Psoas muscle (tissue), 8 donors: ENCODE measurements around the gene SIPA1L3. TPM values are rescaled to one million over a fixed set of nuclear protein-coding genes. Genes with fewer than 3 reads are reported as not detected.
A peak's percentile ranks its signal among the peaks of the same experiment; 100 is the strongest.

ENCODE experiments used
- ATAC-seq, 4 donors: fragments of 200-7000 bp; cut with Tn5 transposase; one replicate each; pipeline ENCODE4 v1.9.1; 2020; ENCODE audit warnings: moderate library complexity in 3 of 4, mild to moderate bottlenecking in 2 of 4
- DNase-seq, 2 donors: peaks; one replicate each; pipeline ENCODE4 v3.0.0-alpha.2; 2020
- H3K27ac ChIP-seq: fragments of 200-600 bp; one replicate; pipeline ENCODE4 v1.8.0; 2022
- H3K27me3 ChIP-seq, 3 donors: fragments of 200-600 bp in 1 of 3; one replicate each; pipeline versions ENCODE4 v1.6.1 to v1.8.0; 2013 to 2022; ENCODE audit warnings: low read length in 2 of 3, mild to moderate bottlenecking in 2 of 3, moderate library complexity in 1 of 3; ENCODE audit not compliant: insufficient read depth in 3 of 3
- H3K36me3 ChIP-seq, 2 donors: fragments of 200-600 bp in 1 of 2; one replicate each; pipeline versions ENCODE4 v1.6.1 to v1.8.0; 2013 to 2022; ENCODE audit warnings: low read depth in 1 of 2, mild to moderate bottlenecking in 1 of 2, moderate library complexity in 1 of 2; ENCODE audit not compliant: insufficient read depth in 1 of 2
- H3K4me1 ChIP-seq: fragments of 200-600 bp; one replicate; pipeline ENCODE4 v1.8.0; 2022
- H3K4me3 ChIP-seq: fragments of 200-600 bp; one replicate; pipeline ENCODE4 v1.8.0; 2022; ENCODE audit warnings: mild to moderate bottlenecking
- H3K9me3 ChIP-seq: fragments of 200-600 bp; one replicate; pipeline ENCODE4 v1.8.0; 2022
- CTCF ChIP-seq: fragments of 200-600 bp; IDR thresholded peaks from one replicate; pipeline ENCODE4 v1.8.0; 2022; ENCODE audit warnings: antibody characterized with exemption
- WGBS, 3 donors: extraction: QIAGEN DNeasy Blood & Tissue Kit; methylation state at CpG; one replicate each; pipeline versions ENCODE4 v1.1.6 to v1.1.7; 2013; 5-methylcytosine and 5-hydroxymethylcytosine counted together
- intact Hi-C, 2 donors: fragments of 100-400 bp; cut with DNase I; formaldehyde crosslinking; loops; one replicate each; pipeline versions ENCODE4 v1.11.0 to v1.14.2; 2022
- polyA plus RNA-seq, 3 donors: library from polyadenylated mRNA; stranded (reverse); fragments of 200-250 nt; gene quantifications; one replicate each; pipeline ENCODE4 v1.2.3, GENCODE V29; 2013
- total RNA-seq, 4 donors: library from RNA; stranded (reverse); fragmentation: NEBNext Ultra II Directional in 2 of 4; extraction: Animal tissue kit (Norgen Biotek cat#: 25700) in 2 of 4; gene quantifications; one replicate each; pipeline versions ENCODE4 v1.2.1 to v1.2.4, GENCODE V29; 2021 to 2023
- donor health status: healthy with polysubstance abuse.
- donor health status: DM: no; HTN: no; CAD: no; lungs with moderate emphysema.
- donor health status: Bipolar disorder and iron deficiency.
- donor health status: healthy.
- donor health status: DM: yes; HTN: yes; CAD: no.
- donor health status: DM: no; HTN: no; CAD: no.
- donor health status: DM: no; HTN: no; CAD: no.
- donor health status: DM: yes; HTN: yes; CAD: no.

The SIPA1L3 gene
- total and polyA plus RNA-seq, 7 donors = 2.9 to 28.2 (median 8.3) TPM

GRCh38 chr19:38207543-38207942 is 300.5 kb downstream of the SIPA1L3 start:
- H3K4me1 ChIP-seq = no peaks in the 10 kb centered on the region
- intact Hi-C loops = no loop called here
- no peak for ATAC-seq
- no peak for DNase-seq
- no peak overlapping the region for H3K4me3 ChIP-seq
- no peaks in the 10 kb centered on the region for H3K9me3 ChIP-seq
- TF ChIP-seq CTCF = no peak
- H3K27me3 ChIP-seq = peaks cover 0 to 44% (median 18%) of the 10 kb centered on the region in 3 donors
- H3K36me3 ChIP-seq = peaks cover 6 to 37% of the 10 kb centered on the region in 2 donors
- H3K27ac ChIP-seq = no peak overlapping the region
- WGBS, 3 donors = 68 to 82% (median 71%) methylated on average over 9 to 12 of the region's 12 CpGs

GRCh38 chr19:38208571-38208970 is 301.6 kb downstream of the SIPA1L3 start:
- no peak overlapping the region for H3K4me3 ChIP-seq
- no peaks in the 10 kb centered on the region for H3K4me1 ChIP-seq
- WGBS, 3 donors = 87 to 96% (median 89%) methylated on average over 3 of the region's 3 CpGs
- TF ChIP-seq CTCF = no peak
- intact Hi-C loops = no loop called here
- no peaks in the 10 kb centered on the region for H3K9me3 ChIP-seq
- peaks cover 0 to 53% (median 18%) of the 10 kb centered on the region in 3 donors for H3K27me3 ChIP-seq
- no peak overlapping the region for H3K27ac ChIP-seq
- no peak for ATAC-seq
- DNase-seq = no peak
- peaks cover 4 to 27% of the 10 kb centered on the region in 2 donors for H3K36me3 ChIP-seq

- H3K27me3 ChIP-seq = peaks cover 0 to 59% (median 18%) of the 10 kb centered on the region in 3 donors
- H3K4me1 ChIP-seq = no peaks in the 10 kb centered on the region
- WGBS, 3 donors = 12 to 22% (median 22%) methylated on average over 5 of the region's 5 CpGs
- no peaks in the 10 kb centered on the region for H3K9me3 ChIP-seq
- DNase-seq (no peak), ATAC-seq (no peak)
- H3K36me3 ChIP-seq = peaks cover 4 to 21% of the 10 kb centered on the region in 2 donors
- no peak overlapping the region for H3K4me3 ChIP-seq
- intact Hi-C loops = no loop called here
- H3K27ac ChIP-seq = peak overlapping the region; percentile 4
- no peak for TF ChIP-seq CTCF
Measured at GRCh38 chr19:38209152-38209551, 302.1 kb downstream of the SIPA1L3 start.

GRCh38 chr19:38209671-38210457 is 302.9 kb downstream of the SIPA1L3 start:
- intact Hi-C loops = no loop called here
- ATAC-seq = peak; percentile 36 to 79 (median 72)
- peak; percentile 82 to 92 for DNase-seq
- WGBS, 3 donors = 1 to 2% (median 2%) methylated on average over 29 of the region's 30 CpGs
- Histone ChIP-seq H3K4me3 (peak overlapping the region; percentile 15), H3K9me3 (no peaks in the 10 kb centered on the region), H3K27ac (peak overlapping the region; percentile 4), H3K27me3 (peaks cover 0 to 60% (median 18%) of the 10 kb centered on the region in 3 donors), H3K36me3 (peaks cover 4 to 15% of the 10 kb centered on the region in 2 donors), H3K4me1 (no peaks in the 10 kb centered on the region)
- no peak for TF ChIP-seq CTCF
